ENCODE measurements around the gene ANKRD13C.

DNA sequence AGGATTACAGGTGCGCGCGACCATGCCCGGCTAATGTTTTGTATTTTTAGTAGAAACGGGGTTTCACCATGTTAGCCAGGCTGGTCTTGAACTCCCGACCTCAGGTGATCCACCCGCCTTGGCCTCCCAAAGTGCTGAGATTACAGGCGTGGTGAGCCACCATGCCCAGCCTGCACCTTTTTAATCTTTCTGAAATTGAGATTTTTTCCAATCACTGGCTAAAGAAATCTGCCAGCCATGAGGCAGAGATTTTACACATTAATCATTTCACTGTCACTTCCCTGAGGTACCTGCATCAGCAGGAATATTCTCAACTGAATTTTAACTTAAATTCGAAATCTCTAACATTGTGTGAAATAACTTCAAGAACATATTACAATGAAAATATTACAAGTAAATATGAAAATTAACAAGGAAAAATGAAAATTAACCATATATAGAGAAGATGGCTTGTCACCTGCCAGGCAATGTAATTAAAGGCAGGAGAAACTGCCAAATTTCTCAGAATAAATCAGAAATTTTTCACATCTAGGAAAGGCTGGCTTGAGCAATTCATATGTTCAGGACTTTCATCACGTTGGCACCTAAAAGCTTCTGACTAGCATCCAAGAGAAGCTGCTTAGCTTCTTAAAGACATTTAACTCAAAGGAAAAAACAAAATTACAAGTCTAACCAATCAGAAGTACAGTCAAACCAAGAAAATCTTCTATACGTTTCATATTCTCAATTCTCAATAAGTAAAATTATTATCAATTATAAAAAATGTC lies 5.9 kb downstream of the ANKRD13C start:
- TF ChIP-seq EZH2 (IDR thresholded peaks at IDR 0.05; ENCODE audit: borderline replicate concordance, low read depth, low read length, severe bottlenecking) = no peak
- TF ChIP-seq, protein P1, sequence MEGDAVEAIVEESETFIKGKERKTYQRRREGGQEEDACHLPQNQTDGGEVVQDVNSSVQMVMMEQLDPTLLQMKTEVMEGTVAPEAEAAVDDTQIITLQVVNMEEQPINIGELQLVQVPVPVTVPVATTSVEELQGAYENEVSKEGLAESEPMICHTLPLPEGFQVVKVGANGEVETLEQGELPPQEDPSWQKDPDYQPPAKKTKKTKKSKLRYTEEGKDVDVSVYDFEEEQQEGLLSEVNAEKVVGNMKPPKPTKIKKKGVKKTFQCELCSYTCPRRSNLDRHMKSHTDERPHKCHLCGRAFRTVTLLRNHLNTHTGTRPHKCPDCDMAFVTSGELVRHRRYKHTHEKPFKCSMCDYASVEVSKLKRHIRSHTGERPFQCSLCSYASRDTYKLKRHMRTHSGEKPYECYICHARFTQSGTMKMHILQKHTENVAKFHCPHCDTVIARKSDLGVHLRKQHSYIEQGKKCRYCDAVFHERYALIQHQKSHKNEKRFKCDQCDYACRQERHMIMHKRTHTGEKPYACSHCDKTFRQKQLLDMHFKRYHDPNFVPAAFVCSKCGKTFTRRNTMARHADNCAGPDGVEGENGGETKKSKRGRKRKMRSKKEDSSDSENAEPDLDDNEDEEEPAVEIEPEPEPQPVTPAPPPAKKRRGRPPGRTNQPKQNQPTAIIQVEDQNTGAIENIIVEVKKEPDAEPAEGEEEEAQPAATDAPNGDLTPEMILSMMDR (IDR thresholded peaks at IDR 0.05; ENCODE audit: borderline replicate concordance, extremely low read depth, low read length, poor library complexity, severe bottlenecking) = no peak
